ENCODE data around the gene CD27. TPM values are rescaled to one million over a fixed set of nuclear protein-coding genes. Genes with fewer than 3 reads are reported as not detected.

CD27 gene
- total and polyA plus RNA-seq, 2 of the 13 experiments (the other 11 are each of a cell fraction or from before 2014, with no cell fraction given) = 0.12 TPM; not detected in 1

DNA sequence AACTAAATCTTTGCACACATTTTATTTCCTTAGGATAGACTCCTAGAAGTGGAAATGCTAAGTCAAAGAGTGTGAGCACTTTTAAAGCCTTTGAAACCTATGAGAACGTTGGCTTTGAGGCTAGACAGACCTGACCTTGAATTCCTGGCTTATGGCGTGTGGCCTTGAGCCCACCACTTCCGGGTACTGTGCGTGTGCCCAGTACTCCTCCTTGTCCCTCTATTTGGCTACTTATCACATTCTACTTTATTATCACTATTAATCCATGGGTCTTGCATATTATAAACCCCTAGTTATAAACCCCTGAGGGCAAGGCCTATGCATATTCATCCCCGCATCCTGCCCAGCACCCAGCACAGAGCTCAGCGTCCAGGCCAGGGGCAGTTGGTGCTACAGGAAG lies 26.0 kb upstream of the CD27 start:
- H3K9me3 ChIP-seq (ENCODE audit: low read length) = no peaks in the 10 kb centered on the region
- H3K27me3 ChIP-seq (ENCODE audit: control insufficient read depth in 1 of 2, insufficient read depth in 2 of 2, low read length in 2 of 2) = peaks cover 0 to under 1% of the 10 kb centered on the region in 2 experiments; a peak in 1 of 5 replicates
- no peak overlapping the region for H3K9ac ChIP-seq (ENCODE audit: insufficient read depth, low read depth, low read length)
- in situ Hi-C loops (cut with HindIII; ENCODE audit: extremely low pct_ligation_motif_present, low pct_unique_long_range_greater_than_20kb) (no loop called here), intact Hi-C loops (cut with micrococcal nuclease; ENCODE audit: unreplicated experiment) (no loop called here)
- ATAC-seq (peak; percentile 19; the same call in 2 of the 3 replicates), DNase-seq (ENCODE audit: low spot score) (no peak), FAIRE-seq (no peak)
- BruUV-seq (replicated peaks) = no TSS peak
- TF ChIP-seq ELF1 (CRISPR knock-in tag; IDR thresholded peaks at IDR 0.05) (peak; percentile 80), MTA3 (CRISPR knock-in tag; IDR thresholded peaks at IDR 0.05) (no peak), ELF3 (CRISPR knock-in tag; IDR thresholded peaks at IDR 0.05) (peak; percentile 83), FOSL2 (CRISPR knock-in tag; IDR thresholded peaks at IDR 0.05) (0 out of 2 replicates have a peak, but pooled peaks have one; percentile 6), MTA1 (CRISPR knock-in tag; IDR thresholded peaks at IDR 0.05; ENCODE audit: borderline replicate concordance) (no peak), TEAD3 (CRISPR knock-in tag; optimal IDR thresholded peaks at IDR 0.05; ENCODE audit: borderline replicate concordance) (peak; percentile 2), GABPA (IDR thresholded peaks at IDR 0.05; ENCODE audit: low read depth, low read length) (no peak), GABPA (CRISPR knock-in tag; IDR thresholded peaks at IDR 0.05; ENCODE audit: low read depth) (peak; percentile 48; the same call in 1 of the 2 replicates), RARA (CRISPR knock-in tag; IDR thresholded peaks at IDR 0.05) (peak; percentile 46; the same call in 1 of the 2 replicates), NONO (IDR thresholded peaks at IDR 0.05) (no peak), NONO (CRISPR knock-in tag; conservative IDR thresholded peaks at IDR 0.05) (no peak), ARID5B (CRISPR knock-in tag; IDR thresholded peaks at IDR 0.05) (peak; percentile 50), ZSCAN21 (CRISPR knock-in tag; IDR thresholded peaks at IDR 0.05; ENCODE audit: borderline replicate concordance) (peak; percentile 54; the same call in 1 of the 2 replicates), SRF (IDR thresholded peaks at IDR 0.05; ENCODE audit: low read depth, low read length) (no peak), PAX8 (CRISPR knock-in tag; IDR thresholded peaks at IDR 0.05; ENCODE audit: borderline replicate concordance) (no peak), HMG20A (CRISPR knock-in tag; IDR thresholded peaks at IDR 0.05; ENCODE audit: borderline replicate concordance) (peak; percentile 30; the same call in 1 of the 2 replicates), ETV5 (CRISPR knock-in tag; IDR thresholded peaks at IDR 0.05; ENCODE audit: borderline replicate concordance) (peak; percentile 28; the same call in 1 of the 2 replicates), EEA1 (CRISPR knock-in tag; IDR thresholded peaks at IDR 0.05; ENCODE audit: borderline replicate concordance) (no peak)
- H3K79me2 ChIP-seq (ENCODE audit: insufficient read depth, low read length) = no peaks in the 10 kb centered on the region
- H3K4me2 ChIP-seq (ENCODE audit: low read depth, low read length) = peak overlapping the region; percentile 10; the same call in 1 of the 2 replicates
- CTCF ChIA-PET (ENCODE audit: low intra/inter-chr PET ratio, low total read pairs) = no interaction called here
- peaks cover 37% of the 10 kb centered on the region for H3K4me1 ChIP-seq (ENCODE audit: insufficient read depth, low read length)
- POLR2A ChIA-PET = interaction anchor here (0.7 to 2.5 kb wide), 4 partner anchors 32 to 52 kb away, joined by 3 to 9 read pairs (median 3); partner anchors contain the start of genes TAPBPL and VAMP1
- no peaks in the 10 kb centered on the region for H3K36me3 ChIP-seq (replicated peaks in 1 of 2; ENCODE audit: control insufficient read depth in 1 of 2, insufficient read depth in 2 of 2, low read length in 2 of 2)
- H3K4me3 ChIP-seq (replicated peaks in 1 of 3; ENCODE audit: insufficient read depth in 1 of 3, low read depth in 2 of 3, low read length in 3 of 3) = no peak overlapping the region
- H3K27ac ChIP-seq (ENCODE audit: extremely low read length, insufficient read depth, low read length) = no peak overlapping the region
- no peaks in the 10 kb centered on the region for H4K20me1 ChIP-seq (ENCODE audit: insufficient read depth, low read length)
- no peak overlapping the region for H2AFZ ChIP-seq (ENCODE audit: low read length)
- WGBS (ENCODE audit: low lambda C conversion rate) = 38% methylated on average over 6 of the region's 6 CpGs
